ENCODE results near the gene CD244.
A peak's percentile ranks its signal among the peaks of the same experiment; 100 is the strongest.
"Not testable (repeated sequence)": the region's sequence is repeated elsewhere in the genome, so short reads cannot be mapped to it uniquely, and the experiment has no call there.

CD244 gene

GRCh38 chr1:160877221-160877620 is 14.5 kb upstream of the CD244 start:
- DNase-seq = peak; percentile 15

- no peak for DNase-seq
Observed at GRCh38 chr1:160876311-160876710, 13.6 kb upstream of the CD244 start.

GRCh38 chr1:160875591-160875990 is 12.9 kb upstream of the CD244 start:
- not testable (repeated sequence) for DNase-seq

GRCh38 chr1:160874935-160875334 is 12.2 kb upstream of the CD244 start:
- DNase-seq = peak; percentile 25

- no peak for DNase-seq
Observed at GRCh38 chr1:160868141-160868540, 5.5 kb upstream of the CD244 start.

- DNase-seq = not testable (repeated sequence)
Observed at GRCh38 chr1:160867651-160868050, 5.0 kb upstream of the CD244 start.

- DNase-seq = no peak
Observed at GRCh38 chr1:160866695-160867260, 4.1 kb upstream of the CD244 start.

- DNase-seq = peak; percentile 6
Observed at GRCh38 chr1:160866001-160866694, 3.5 kb upstream of the CD244 start.

GRCh38 chr1:160865337-160865736 is 2.6 kb upstream of the CD244 start:
- no peak for DNase-seq

GRCh38 chr1:160864173-160864572 is 1.5 kb upstream of the CD244 start:
- no peak for DNase-seq

GRCh38 chr1:160863774-160864131 is 1.1 kb upstream of the CD244 start:
- DNase-seq = no peak

- DNase-seq = no peak
Observed at GRCh38 chr1:160863061-160863773, 530 bp upstream of the CD244 start.

- DNase-seq = no peak
Observed at GRCh38 chr1:160860840-160861505, 1.7 kb downstream of the CD244 start.

GRCh38 chr1:160859166-160859565 is 3.5 kb downstream of the CD244 start:
- DNase-seq = no peak

- DNase-seq = no peak
Observed at GRCh38 chr1:160858507-160858906, 4.2 kb downstream of the CD244 start.

GRCh38 chr1:160858097-160858496 is 4.6 kb downstream of the CD244 start:
- peak; percentile 8 for DNase-seq

GRCh38 chr1:160855181-160855981 is 7.3 kb downstream of the CD244 start:
- DNase-seq = no peak

GRCh38 chr1:160853754-160854153 is 8.9 kb downstream of the CD244 start:
- no peak for DNase-seq

GRCh38 chr1:160853014-160853413 is 9.7 kb downstream of the CD244 start:
- DNase-seq = no peak

GRCh38 chr1:160850993-160851392 is 11.7 kb downstream of the CD244 start:
- no peak for DNase-seq

GRCh38 chr1:160850541-160850940 is 12.1 kb downstream of the CD244 start:
- no peak for DNase-seq

GRCh38 chr1:160846281-160846680 is 16.4 kb downstream of the CD244 start:
- DNase-seq = no peak
